Fibroblast of pulmonary artery (primary cell): ENCODE results near the gene TCP11L1.
"Not testable (repeated sequence)": the region's sequence is repeated elsewhere in the genome, so short reads cannot be mapped to it uniquely, and the experiment has no call there.

ENCODE experiments used
- DNase-seq: peaks from one replicate; pipeline ENCODE4 v3.0.0-alpha.2; 2010; ENCODE audit warnings: low read depth
- H3K4me3 ChIP-seq: replicated peaks from 2 replicates; pipeline ENCODE4 v1.5.1; 2011; ENCODE audit warnings: low read depth, mild to moderate bottlenecking, control low read depth, low read length, moderate library complexity
- CTCF ChIP-seq: IDR thresholded peaks from 2 replicates; pipeline ENCODE4 v1.5.1; 2011; ENCODE audit warnings: mild to moderate bottlenecking, control low read depth, low read length, inconsistent platforms; ENCODE audit errors: missing control alignments

Gene TCP11L1

DNA sequence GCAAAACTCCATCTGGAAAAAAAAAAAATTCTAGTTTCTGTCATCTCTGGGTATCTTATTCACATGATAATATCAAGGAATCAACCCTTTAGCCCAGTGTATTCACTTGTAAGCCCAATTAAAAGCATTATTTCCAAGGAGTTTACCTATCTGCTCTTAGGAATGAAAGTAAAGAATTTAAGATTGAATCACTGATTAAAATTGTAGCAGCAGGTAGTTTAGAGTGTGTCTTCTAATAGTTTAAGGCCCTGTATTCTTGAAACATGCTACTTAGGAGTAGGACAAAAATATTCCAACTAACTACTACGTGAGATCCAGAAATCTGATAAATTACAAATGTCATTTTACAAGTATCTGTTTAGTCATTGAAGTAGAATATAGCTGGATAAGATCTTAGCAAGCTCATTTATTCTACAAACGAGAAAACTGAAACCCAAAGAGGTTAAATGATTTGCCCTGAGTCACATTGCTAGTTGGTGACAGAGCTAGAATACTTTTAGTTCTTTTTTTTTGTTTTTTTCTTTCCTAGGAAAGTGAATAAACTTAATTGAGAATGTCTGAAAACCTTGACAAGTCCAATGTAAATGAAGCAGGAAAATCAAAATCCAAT is 4.0 kb downstream of the TCP11L1 start:
- H3K4me3 ChIP-seq = no peak overlapping the region
- TF ChIP-seq CTCF = no peak
- DNase-seq = no peak

DNA sequence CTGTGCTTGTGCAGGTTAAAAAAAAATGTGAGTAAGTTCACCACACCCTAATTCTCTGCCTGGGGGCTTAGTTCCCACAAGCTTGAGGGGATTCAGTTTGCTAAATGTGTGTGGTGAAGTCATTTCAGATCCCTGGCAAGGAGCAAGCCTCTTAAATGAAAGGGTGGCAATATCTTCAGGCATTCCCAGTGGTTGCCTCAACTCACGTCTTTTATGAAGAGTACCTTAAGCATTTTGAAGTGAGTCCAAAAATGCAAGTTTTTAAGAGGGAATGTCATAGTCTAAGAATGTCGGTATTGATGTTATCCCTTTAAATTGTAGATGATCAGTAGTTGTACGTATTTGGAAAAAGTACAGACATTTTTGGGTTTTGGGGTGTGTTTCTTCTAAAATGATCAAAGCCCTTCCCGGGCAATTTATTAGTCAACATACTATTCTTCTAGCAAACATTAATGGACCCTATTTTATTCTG is 4.9 kb downstream of the TCP11L1 start:
- TF ChIP-seq CTCF = no peak
- DNase-seq = no peak
- no peak overlapping the region for H3K4me3 ChIP-seq

DNA sequence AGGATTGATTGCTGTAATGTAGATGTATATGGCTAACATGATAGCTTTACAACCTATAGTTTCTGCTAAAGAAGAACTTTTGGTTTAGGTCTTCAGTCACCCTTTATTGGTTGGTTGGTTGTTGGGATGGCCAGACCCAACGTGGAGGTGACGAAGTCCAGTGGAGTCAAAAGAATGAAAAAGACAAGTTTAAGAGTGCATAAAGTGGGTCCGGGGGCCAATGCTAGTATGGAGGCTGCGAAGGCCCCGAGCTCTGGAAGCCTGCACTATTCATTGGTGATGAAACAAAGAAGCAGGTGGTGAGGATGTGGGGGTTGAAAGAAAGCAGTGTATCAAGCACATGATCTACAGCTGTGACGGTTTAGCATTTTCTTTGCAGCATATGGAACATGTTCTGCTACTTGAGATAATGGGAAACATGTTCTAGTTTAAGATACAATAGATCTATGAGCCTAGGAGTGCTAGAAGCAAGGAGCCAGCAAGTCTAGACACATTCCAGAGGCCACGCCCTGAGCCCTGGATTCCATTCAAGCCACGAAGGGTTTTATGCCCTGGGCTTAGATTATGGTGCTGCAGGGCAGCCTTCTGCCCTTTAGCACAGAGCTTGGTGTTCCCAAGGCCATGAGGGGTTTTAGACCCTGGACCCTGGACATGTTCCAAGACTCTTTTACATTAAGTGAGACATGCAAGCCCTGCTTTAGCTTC is 6.3 kb downstream of the TCP11L1 start:
- DNase-seq = no peak
- H3K4me3 ChIP-seq = no peak overlapping the region
- TF ChIP-seq CTCF = no peak

DNA sequence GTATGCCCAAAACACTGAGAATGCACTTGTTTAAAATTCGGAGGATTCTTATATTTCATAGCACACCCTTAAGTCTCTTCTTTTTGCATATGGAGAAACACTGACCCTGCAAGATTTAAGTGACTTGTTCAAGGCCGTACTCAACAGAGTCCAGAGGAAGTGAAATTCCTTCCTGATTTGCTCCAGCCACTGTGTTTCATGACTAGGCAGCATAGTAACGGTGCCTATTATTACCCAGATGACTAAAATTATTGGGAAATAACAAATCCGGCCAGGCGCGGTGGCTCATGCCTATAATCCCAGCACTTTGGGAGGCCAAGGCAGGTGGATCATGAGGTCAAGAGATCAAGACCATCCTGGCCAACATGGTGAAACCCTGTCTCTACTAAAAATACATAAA is 9.3 kb downstream of the TCP11L1 start:
- DNase-seq, H3K4me3 ChIP-seq: not testable (repeated sequence)

DNA sequence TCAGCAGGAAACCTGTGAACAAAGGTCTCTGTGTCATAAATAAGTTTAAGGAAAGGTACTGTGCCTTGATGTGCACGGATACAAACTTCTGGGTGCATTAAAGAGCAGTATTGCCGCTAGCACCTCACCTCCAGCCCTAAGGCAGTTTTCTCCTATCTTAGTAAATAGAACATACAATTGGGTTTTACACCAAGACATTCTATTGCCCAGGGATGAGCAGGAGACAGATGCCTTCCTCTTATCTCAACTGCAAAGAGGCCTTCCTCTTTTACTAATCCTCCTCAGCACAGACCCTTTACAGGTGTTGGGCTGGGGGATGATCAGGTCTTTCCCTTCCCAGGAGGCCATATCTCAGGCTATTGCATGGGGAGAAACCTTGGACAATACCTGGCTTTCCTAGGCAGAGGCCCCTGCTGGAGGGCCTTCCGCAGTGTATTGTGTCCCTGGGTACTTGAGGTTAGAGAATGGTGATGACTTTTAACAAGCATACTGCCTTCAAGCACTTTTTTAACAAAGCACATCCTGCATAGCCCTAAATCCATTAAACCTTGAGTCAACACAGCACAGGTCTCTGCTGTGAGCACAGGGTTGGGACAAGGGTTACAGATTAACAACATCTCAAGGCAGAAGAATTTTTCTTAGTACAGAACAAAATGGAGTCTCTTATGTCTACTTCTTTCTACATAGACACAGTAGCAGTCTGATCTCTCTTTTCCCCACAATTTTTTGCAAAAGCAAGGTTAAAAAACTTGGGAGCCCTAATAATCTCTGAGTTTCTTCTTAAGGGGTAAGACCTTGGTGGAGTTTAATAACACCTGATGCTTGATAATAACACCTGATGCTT is 10.4 kb downstream of the TCP11L1 start:
- not testable (repeated sequence) for H3K4me3 ChIP-seq, DNase-seq

GRCh38 chr11:33052231-33052630 is 12.9 kb downstream of the TCP11L1 start:
- no peak for TF ChIP-seq CTCF
- no peak overlapping the region for H3K4me3 ChIP-seq
- DNase-seq = no peak

GRCh38 chr11:33055375-33055774 is 16.0 kb downstream of the TCP11L1 start:
- no peak for DNase-seq
- no peak overlapping the region for H3K4me3 ChIP-seq
- no peak for TF ChIP-seq CTCF
